Gastrocnemius medialis (tissue), 4 donors: ENCODE measurements around the gene EPHA5. TPM values are rescaled to one million over a fixed set of nuclear protein-coding genes. Genes with fewer than 3 reads are reported as not detected.

Experiments
- ATAC-seq, 2 donors: fragments of 150-250 bp; one replicate each; pipeline ENCODE4 v1.9.1; 2016
- DNase-seq, 2 donors: peaks; one replicate each; pipeline ENCODE4 v3.0.0-alpha.2; 2019
- H3K27ac ChIP-seq, 4 donors: fragments of 200-600 bp; sonication (generic); 1 replicate in 1 of 4; 2 replicates in 3 of 4; pipeline ENCODE4 v1.5.1; 2016 to 2018; ENCODE audit warnings: mild to moderate bottlenecking in 2 of 4, moderate library complexity in 1 of 4
- H3K27me3 ChIP-seq, 3 donors: fragments of 200-600 bp; sonication (generic) in 2 of 3; 1 replicate in 1 of 3; 2 replicates in 2 of 3; pipeline versions ENCODE4 v1.5.1 to v1.6.0; 2016 to 2019; ENCODE audit warnings: mild to moderate bottlenecking in 1 of 3, moderate library complexity in 1 of 3
- H3K36me3 ChIP-seq, 2 donors: fragments of 200-600 bp; sonication (generic) in 1 of 2; one replicate each; pipeline ENCODE4 v1.5.1; 2017 to 2018
- H3K4me1 ChIP-seq, 2 donors: fragments of 200-600 bp; sonication (generic) in 1 of 2; one replicate each; pipeline ENCODE4 v1.5.1; 2016 to 2017; ENCODE audit warnings: mild to moderate bottlenecking in 2 of 2
- H3K4me3 ChIP-seq, 4 donors: fragments of 200-600 bp; sonication (generic) in 3 of 4; 1 replicate in 1 of 4; 2 replicates in 3 of 4; pipeline ENCODE4 v1.5.1; 2016 to 2019; ENCODE audit warnings: mild to moderate bottlenecking in 2 of 4
- H3K9me3 ChIP-seq, 3 donors: fragments of 200-600 bp; sonication (generic) in 2 of 3; 1 replicate in 1 of 3; 2 replicates in 2 of 3; pipeline ENCODE4 v1.5.1; 2016 to 2019
- CTCF ChIP-seq, 5 experiments: fragments of 450-650 bp in 3 of 5; fragments of 200-600 bp in 2 of 5; sonication (generic) in 2 of 5; IDR thresholded peaks in 4 of 5; conservative IDR thresholded peaks in 1 of 5; 1 replicate in 4 of 5; 2 replicates in 1 of 5; pipeline ENCODE4 v1.5.1; 2016 to 2019; ENCODE audit warnings: antibody characterized with exemption in 5 of 5, mild to moderate bottlenecking in 3 of 5, moderate library complexity in 3 of 5
- POLR2A ChIP-seq, 2 donors: fragments of 450-650 bp; IDR thresholded peaks; one replicate each; pipeline ENCODE4 v1.6.1; 2017; ENCODE audit warnings: antibody characterized with exemption in 2 of 2, mild to moderate bottlenecking in 2 of 2, moderate library complexity in 2 of 2
- in situ Hi-C, 4 donors: fragments of 200-750 bp; cut with MboI; loops; one replicate each; pipeline versions ENCODE4 v1.15.0 to v1.8.0; 2017; ENCODE audit warnings: low sequenced_read_pairs in 4 of 4
- intact Hi-C: fragments of 100-400 bp; cut with DNase I; formaldehyde crosslinking; loops from one replicate; pipeline ENCODE4 v1.15.1; 2023; ENCODE audit warnings: low total_unique reads
- total RNA-seq, 4 donors: library from RNA; depleted of rRNA; stranded (reverse); fragments of >200 nt; gene quantifications; one replicate each; pipeline versions ENCODE4 v1.1.0 to v1.2.3, GENCODE V29; 2016

The EPHA5 gene
- total RNA-seq, 4 donors from 2014 or later: not detected

- Histone ChIP-seq H3K27ac (no peak overlapping the region), H3K9me3 (no peaks in the 10 kb centered on the region), H3K27me3 (no peaks in the 10 kb centered on the region), H3K4me1 (no peaks in the 10 kb centered on the region), H3K4me3 (no peak overlapping the region), H3K36me3 (no peaks in the 10 kb centered on the region)
- no peak for TF ChIP-seq POLR2A (IDR thresholded peaks at IDR 0.05)
- TF ChIP-seq CTCF (IDR thresholded peaks at IDR 0.05 in 4 of 5, conservative IDR thresholded peaks at IDR 0.05 in 1 of 5): no peak
- intact Hi-C loops (no loop called here), in situ Hi-C loops (no loop called here)
- ATAC-seq: no peak
- DNase-seq: no peak
These were observed 277.8 kb downstream of the EPHA5 start for GRCh38 chr4:65392488-65392887.

DNA sequence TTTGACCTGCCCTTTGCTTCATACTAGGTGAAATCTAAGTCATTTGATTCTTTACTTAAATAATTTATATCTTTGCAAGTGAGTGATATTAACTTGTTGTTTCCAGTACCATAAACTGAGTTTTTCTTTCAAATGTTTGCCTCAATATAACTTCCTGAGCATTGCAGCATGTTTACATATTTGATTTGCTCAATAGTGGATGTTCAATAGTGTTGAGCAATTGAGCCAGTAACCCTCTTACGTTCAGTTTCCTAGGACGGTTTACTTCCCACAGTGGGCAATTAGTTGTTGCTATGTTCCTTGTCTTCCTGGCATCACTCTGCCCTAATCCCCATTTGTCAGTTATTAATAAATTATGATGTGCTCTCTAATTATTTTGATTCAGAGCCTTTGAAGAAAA, 278.5 kb downstream of the EPHA5 start:
- Histone ChIP-seq H3K27ac (no peak overlapping the region), H3K4me3 (no peak overlapping the region), H3K27me3 (no peaks in the 10 kb centered on the region), H3K4me1 (no peaks in the 10 kb centered on the region), H3K9me3 (no peaks in the 10 kb centered on the region), H3K36me3 (no peaks in the 10 kb centered on the region)
- in situ Hi-C loops (no loop called here), intact Hi-C loops (no loop called here)
- no peak for TF ChIP-seq CTCF (IDR thresholded peaks at IDR 0.05 in 4 of 5, conservative IDR thresholded peaks at IDR 0.05 in 1 of 5)
- no peak for TF ChIP-seq POLR2A (IDR thresholded peaks at IDR 0.05)
- ATAC-seq (no peak), DNase-seq (no peak)

- in situ Hi-C loops: no loop called here
- Histone ChIP-seq H3K4me3 (no peak overlapping the region), H3K27me3 (no peaks in the 10 kb centered on the region), H3K27ac (no peak overlapping the region), H3K9me3 (no peaks in the 10 kb centered on the region), H3K36me3 (no peaks in the 10 kb centered on the region), H3K4me1 (no peaks in the 10 kb centered on the region)
- TF ChIP-seq POLR2A (IDR thresholded peaks at IDR 0.05) (no peak), CTCF (IDR thresholded peaks at IDR 0.05 in 4 of 5, conservative IDR thresholded peaks at IDR 0.05 in 1 of 5) (no peak)
- intact Hi-C loops: no loop called here
- ATAC-seq (no peak), DNase-seq (no peak)
These were observed 278.9 kb downstream of the EPHA5 start for GRCh38 chr4:65391382-65391781.

DNA sequence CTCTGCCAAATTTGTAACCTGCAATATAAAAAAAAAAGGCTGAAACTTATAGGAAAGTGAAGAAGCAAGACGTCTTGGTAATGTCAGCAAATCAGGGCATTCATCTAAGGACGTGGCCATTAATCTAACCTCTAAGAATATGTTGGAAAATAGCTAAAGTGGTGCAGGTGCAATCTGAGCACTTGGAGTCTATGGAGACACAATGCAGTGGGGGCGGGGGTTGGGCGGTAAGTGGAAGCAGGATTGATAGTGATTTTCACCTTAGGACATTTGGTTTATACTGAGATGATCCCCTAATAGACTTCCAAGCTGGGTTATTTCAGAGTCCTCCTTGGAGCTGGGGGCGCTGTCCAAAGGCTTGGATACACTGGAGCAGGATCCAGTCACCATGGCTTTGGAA, 283.4 kb downstream of the EPHA5 start:
- no peak for ATAC-seq

More for the DNA sequence above, 283.4 kb downstream of the EPHA5 start:
- intact Hi-C loops (no loop called here), in situ Hi-C loops (no loop called here)
- no peak for TF ChIP-seq CTCF (IDR thresholded peaks at IDR 0.05 in 4 of 5, conservative IDR thresholded peaks at IDR 0.05 in 1 of 5)
- no peak for TF ChIP-seq POLR2A (IDR thresholded peaks at IDR 0.05)
- no peaks in the 10 kb centered on the region for H3K27me3 ChIP-seq
- H3K36me3 ChIP-seq: no peaks in the 10 kb centered on the region
- no peaks in the 10 kb centered on the region for H3K9me3 ChIP-seq
- H3K27ac ChIP-seq: no peak overlapping the region
- no peak for DNase-seq
- no peak overlapping the region for H3K4me3 ChIP-seq
- no peaks in the 10 kb centered on the region for H3K4me1 ChIP-seq
